ENCODE measurements around the gene GNL2. TPM values are rescaled to one million over a fixed set of nuclear protein-coding genes. Genes with fewer than 3 reads are reported as not detected.

GNL2 gene
- total RNA-seq, 4 donors from 2014 or later: 15.9 to 1,081 (median 52.9) TPM

Small RNAs within 50 kb of the gene (small RNA-seq; reads per million reads assigned to genes)
- gene AL034379.1: not detected

Other genes starting within 250 kb of the GNL2 start
- 10 to 100 TPM in 1 of 4 donors, 1 to 10 TPM in 3; 2.5 to 11.5 (median 8.5) TPM for gene ZC3H12A, start 121.4 kb downstream of the GNL2 start, total RNA-seq
- 100 to 1,000 TPM in 1 of 4 donors, 10 to 100 TPM in 3; 39.1 to 186 (median 69.1) TPM for gene MEAF6, start 81.2 kb downstream of the GNL2 start, total RNA-seq
- 10 to 100 TPM in 3 of 4 donors, 1 to 10 TPM in 1; 2.0 to 21.2 (median 16.9) TPM for gene SNIP1, start 41.6 kb downstream of the GNL2 start, total RNA-seq
- gene DNALI1, start 39.0 kb downstream of the GNL2 start, total RNA-seq: 10 to 100 TPM in 1 of 4 donors, 1 to 10 TPM in 2, under 1 TPM in 1; 0.26 to 13.9 (median 3.9) TPM
- 10 to 100 TPM in 3 of 4 donors, 1 to 10 TPM in 1; 4.6 to 74.6 (median 29.9) TPM for gene RSPO1, start 39.0 kb upstream of the GNL2 start, total RNA-seq
- 1 to 10 TPM in 1 of 4 donors, under 1 TPM in 1, not detected in 2; 0.18 to 5.9 TPM for gene CDCA8, start 96.6 kb upstream of the GNL2 start, total RNA-seq
- under 1 TPM in 2 of 4 donors, not detected in 2; 0.41 to 0.67 TPM for gene EPHA10, start 169.2 kb upstream of the GNL2 start, total RNA-seq
- gene MANEAL, start 197.9 kb upstream of the GNL2 start, total RNA-seq: 1 to 10 TPM in 2 of 4 donors, not detected in 2; 1.8 to 2.6 TPM
- 10 to 100 TPM; 15.4 to 25.6 (median 20.1) TPM for gene C1orf122, start 211.9 kb upstream of the GNL2 start, total RNA-seq
- 10 to 100 TPM in 3 of 4 donors, 1 to 10 TPM in 1; 8.5 to 12.0 (median 10.5) TPM for gene YRDC, start 212.3 kb upstream of the GNL2 start, total RNA-seq